Measurements from ENCODE around the gene CFDP1.

The CFDP1 gene

GRCh38 chr16:75323198-75323597, 110.1 kb downstream of the CFDP1 start:
- DNase-seq (ENCODE audit: low read depth in 1 of 2, low spot score in 1 of 2) = no peak

- DNase-seq (ENCODE audit: low read depth in 1 of 2, low spot score in 1 of 2) = no peak
Measured at GRCh38 chr16:75322740-75323139, 110.6 kb downstream of the CFDP1 start.

- DNase-seq (ENCODE audit: low read depth in 1 of 2, low spot score in 1 of 2) = no peak
Measured at GRCh38 chr16:75320435-75320834, 112.9 kb downstream of the CFDP1 start.

- DNase-seq (ENCODE audit: low read depth in 1 of 2, low spot score in 1 of 2) = no peak
Measured at GRCh38 chr16:75319513-75320411, 113.5 kb downstream of the CFDP1 start.

- DNase-seq (ENCODE audit: low read depth in 1 of 2, low spot score in 1 of 2) = no peak
Measured at GRCh38 chr16:75318737-75319136, 114.6 kb downstream of the CFDP1 start.

- DNase-seq (ENCODE audit: low read depth in 1 of 2, low spot score in 1 of 2) = no peak
Measured at GRCh38 chr16:75317532-75317931, 115.8 kb downstream of the CFDP1 start.

GRCh38 chr16:75317101-75317522, 116.2 kb downstream of the CFDP1 start:
- no peak for DNase-seq (ENCODE audit: low read depth in 1 of 2, low spot score in 1 of 2)

GRCh38 chr16:75315539-75316306, 117.6 kb downstream of the CFDP1 start:
- DNase-seq (ENCODE audit: low read depth in 1 of 2, low spot score in 1 of 2) = no peak

GRCh38 chr16:75312875-75313274, 120.4 kb downstream of the CFDP1 start:
- no peak for DNase-seq (ENCODE audit: low read depth in 1 of 2, low spot score in 1 of 2)

GRCh38 chr16:75311383-75311938, 121.8 kb downstream of the CFDP1 start:
- no peak for DNase-seq (ENCODE audit: low read depth in 1 of 2, low spot score in 1 of 2)

- DNase-seq (ENCODE audit: low read depth in 1 of 2, low spot score in 1 of 2) = no peak
Measured at GRCh38 chr16:75310541-75310940, 122.8 kb downstream of the CFDP1 start.

GRCh38 chr16:75309899-75310430, 123.3 kb downstream of the CFDP1 start:
- DNase-seq (ENCODE audit: low read depth in 1 of 2, low spot score in 1 of 2) = no peak

GRCh38 chr16:75309156-75309555, 124.1 kb downstream of the CFDP1 start:
- DNase-seq (ENCODE audit: low read depth in 1 of 2, low spot score in 1 of 2) = no peak

GRCh38 chr16:75308011-75308410, 125.3 kb downstream of the CFDP1 start:
- DNase-seq (ENCODE audit: low read depth in 1 of 2, low spot score in 1 of 2) = no peak

GRCh38 chr16:75307506-75307905, 125.8 kb downstream of the CFDP1 start:
- DNase-seq (ENCODE audit: low read depth in 1 of 2, low spot score in 1 of 2) = no peak

- no peak for DNase-seq (ENCODE audit: low read depth in 1 of 2, low spot score in 1 of 2)
Measured at GRCh38 chr16:75306099-75306762, 127.1 kb downstream of the CFDP1 start.

GRCh38 chr16:75305364-75306098, 127.8 kb downstream of the CFDP1 start:
- peak in 1 of 2 donors; percentile 0 for DNase-seq (ENCODE audit: low read depth in 1 of 2, low spot score in 1 of 2)

GRCh38 chr16:75304521-75305363, 128.6 kb downstream of the CFDP1 start:
- no peak for DNase-seq (ENCODE audit: low read depth in 1 of 2, low spot score in 1 of 2)

- no peak for DNase-seq (ENCODE audit: low read depth in 1 of 2, low spot score in 1 of 2)
Measured at GRCh38 chr16:75301804-75302203, 131.5 kb downstream of the CFDP1 start.
